Astrocyte of the spinal cord (primary cell): ENCODE data around the gene MAGEB16.

ENCODE experiments used
- DNase-seq: peaks from one replicate; pipeline ENCODE4 v3.0.0; 2011; ENCODE audit warnings: low read depth, low spot score
- H3K4me3 ChIP-seq: 2 replicates; pipeline ENCODE4 v1.5.1; 2011; ENCODE audit warnings: low read depth, mild to moderate bottlenecking, low read length, moderate library complexity
- in situ Hi-C: cut with HindIII; loops from 2 replicates; pipeline ENCODE4 v1.10.0; 2017; ENCODE audit warnings: low sequenced_read_pairs
- TF ChIP-seq, protein P1 (sequence below): IDR thresholded peaks from 2 replicates; pipeline ENCODE4 v1.5.1; 2012; ENCODE audit warnings: low read depth, mild to moderate bottlenecking, low read length, inconsistent platforms

The MAGEB16 gene

DNA sequence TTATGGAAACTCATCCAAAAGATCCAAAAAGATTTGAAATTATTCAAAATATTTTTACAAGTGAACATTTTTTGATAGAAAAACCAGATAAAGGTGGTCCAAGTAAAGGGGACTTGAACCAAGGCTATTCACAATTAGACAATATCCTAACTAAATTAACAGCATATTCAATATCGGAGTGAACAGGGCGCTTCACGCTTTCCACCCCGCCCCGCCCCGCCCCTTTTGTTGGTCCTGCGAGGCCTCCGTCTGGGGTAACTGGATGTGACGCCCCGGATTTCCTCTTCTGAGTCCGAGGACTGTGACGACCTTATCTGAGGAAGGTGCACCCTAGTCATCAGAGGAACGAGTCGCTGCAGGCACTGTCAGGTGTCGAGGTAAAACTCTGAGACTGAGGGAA is at the start of gene MAGEB16:
Gene MAGEB16 (plus strand): TSS at position 301 of the 400 bp plus-strand sequence. CDS start 3,855 bp downstream, outside the sequence.
- no peak within 1 kb of the TSS for H3K4me3 ChIP-seq
- no peak for DNase-seq
- in situ Hi-C loops: no loop called here
- TF ChIP-seq, protein P1, sequence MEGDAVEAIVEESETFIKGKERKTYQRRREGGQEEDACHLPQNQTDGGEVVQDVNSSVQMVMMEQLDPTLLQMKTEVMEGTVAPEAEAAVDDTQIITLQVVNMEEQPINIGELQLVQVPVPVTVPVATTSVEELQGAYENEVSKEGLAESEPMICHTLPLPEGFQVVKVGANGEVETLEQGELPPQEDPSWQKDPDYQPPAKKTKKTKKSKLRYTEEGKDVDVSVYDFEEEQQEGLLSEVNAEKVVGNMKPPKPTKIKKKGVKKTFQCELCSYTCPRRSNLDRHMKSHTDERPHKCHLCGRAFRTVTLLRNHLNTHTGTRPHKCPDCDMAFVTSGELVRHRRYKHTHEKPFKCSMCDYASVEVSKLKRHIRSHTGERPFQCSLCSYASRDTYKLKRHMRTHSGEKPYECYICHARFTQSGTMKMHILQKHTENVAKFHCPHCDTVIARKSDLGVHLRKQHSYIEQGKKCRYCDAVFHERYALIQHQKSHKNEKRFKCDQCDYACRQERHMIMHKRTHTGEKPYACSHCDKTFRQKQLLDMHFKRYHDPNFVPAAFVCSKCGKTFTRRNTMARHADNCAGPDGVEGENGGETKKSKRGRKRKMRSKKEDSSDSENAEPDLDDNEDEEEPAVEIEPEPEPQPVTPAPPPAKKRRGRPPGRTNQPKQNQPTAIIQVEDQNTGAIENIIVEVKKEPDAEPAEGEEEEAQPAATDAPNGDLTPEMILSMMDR: no peak

DNA sequence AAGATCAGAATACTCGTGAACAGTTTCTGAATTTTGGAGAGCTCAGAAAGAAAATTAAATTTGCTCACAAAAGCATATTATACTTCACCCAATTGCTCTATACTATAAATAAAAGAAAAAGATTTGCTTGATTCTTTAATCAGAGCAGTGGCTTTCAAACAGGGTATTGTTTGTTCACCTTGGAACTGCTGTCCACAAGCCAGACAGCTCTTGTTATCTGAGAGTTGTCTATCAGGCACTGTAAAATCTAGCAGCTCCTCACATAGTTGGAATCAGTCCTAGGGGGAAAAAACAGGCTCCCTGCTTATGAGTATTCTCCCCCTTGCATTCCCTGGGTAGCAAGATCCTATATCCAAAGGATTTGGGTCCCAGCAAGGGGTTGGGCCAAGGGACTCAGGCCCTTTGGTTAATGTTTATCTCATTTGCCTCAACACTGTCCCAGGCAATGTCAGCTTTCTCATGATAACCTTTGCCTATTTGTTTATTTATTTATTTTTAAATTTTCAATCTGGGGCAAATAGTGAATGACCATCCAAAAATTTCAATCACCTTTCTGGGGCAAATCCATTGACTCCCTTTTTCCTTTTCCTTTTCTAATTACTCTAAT is 24.1 kb upstream of the MAGEB16 start:
- TF ChIP-seq, protein P1: no peak
- in situ Hi-C loops: no loop called here
- H3K4me3 ChIP-seq: no peak overlapping the region
- DNase-seq: no peak

DNA sequence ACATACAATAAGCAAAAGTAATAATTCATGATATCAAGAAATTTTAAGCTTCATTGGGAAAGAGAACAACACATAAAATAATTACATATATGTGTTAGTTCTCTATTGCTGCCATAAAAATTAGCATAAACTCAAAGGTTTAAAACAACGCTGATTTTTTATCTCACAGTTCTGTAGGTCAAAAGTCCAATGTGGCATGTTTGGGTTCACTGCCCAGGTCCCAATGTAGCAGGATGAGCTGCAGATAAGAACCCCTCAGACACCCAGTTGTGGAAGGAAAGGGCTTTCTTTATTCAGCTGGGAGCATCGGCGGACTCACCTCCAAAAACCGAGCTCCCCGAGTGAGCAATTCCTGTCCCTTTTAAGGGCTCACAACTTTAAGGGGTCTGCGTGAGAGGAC is 13.1 kb upstream of the MAGEB16 start:
- in situ Hi-C loops: no loop called here
- no peak overlapping the region for H3K4me3 ChIP-seq
- TF ChIP-seq, protein P1: no peak
- DNase-seq: no peak

DNA sequence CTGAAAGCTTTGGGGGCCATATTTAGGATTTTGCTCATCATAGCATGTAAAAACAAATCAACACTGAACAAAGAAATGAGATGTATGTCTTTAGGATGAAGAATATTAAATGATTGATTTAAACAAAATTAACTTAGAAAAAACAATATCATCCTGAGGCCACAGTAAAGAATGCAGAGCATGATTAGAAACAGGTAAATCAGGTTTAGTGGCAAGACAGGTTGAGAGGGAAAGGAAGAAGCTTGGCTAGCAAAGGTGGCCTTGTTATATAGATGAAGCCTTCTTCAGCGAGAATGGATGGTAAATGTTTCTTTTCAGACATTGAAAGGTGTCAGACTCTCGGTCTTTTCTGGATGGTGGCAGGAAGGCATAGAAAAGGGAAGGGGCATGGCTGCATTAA is 11.9 kb upstream of the MAGEB16 start:
- TF ChIP-seq, protein P1: no peak
- in situ Hi-C loops: no loop called here
- DNase-seq: no peak
- H3K4me3 ChIP-seq: no peak overlapping the region

DNA sequence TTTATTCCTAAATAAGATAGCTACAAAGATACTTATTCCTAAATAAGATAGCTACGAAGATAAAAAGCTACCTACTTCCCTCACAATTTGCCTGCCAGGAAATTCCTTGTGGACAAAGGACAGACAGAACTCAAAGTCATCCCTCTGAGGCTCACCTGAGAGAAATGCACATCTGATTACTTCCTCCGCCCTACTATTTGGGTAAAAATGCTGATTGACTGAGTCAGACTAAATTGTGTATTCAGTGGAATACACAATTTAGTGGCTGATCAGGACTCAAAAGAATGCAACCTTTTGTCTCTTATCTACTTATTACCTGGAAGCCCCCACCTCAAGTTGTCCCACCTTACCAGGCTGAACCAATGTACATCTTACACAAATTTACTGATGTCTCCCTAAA is 10.3 kb upstream of the MAGEB16 start:
- no peak for DNase-seq
- in situ Hi-C loops: no loop called here
- no peak overlapping the region for H3K4me3 ChIP-seq
- TF ChIP-seq, protein P1: no peak

DNA sequence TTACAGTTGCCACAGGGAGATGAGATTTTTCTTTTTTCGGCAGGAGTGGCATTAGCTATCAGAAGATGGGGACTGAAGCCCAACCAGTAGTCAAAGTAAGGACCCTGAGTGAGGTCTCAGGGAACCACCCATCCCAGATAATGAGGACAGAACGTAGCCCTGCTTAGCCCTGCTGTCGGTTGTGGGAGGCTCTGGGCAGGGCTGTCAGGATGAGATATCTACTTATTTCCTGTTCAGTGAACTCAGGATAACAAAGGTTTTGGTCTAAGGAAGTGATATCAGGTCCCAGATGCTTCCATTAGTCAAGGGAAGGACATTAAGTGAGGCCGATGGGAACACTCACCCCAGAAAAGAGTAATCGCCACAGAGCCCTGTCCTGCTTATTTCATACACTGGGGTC is 2.3 kb downstream of the MAGEB16 start:
- in situ Hi-C loops: no loop called here
- DNase-seq: no peak
- TF ChIP-seq, protein P1: no peak
- no peak overlapping the region for H3K4me3 ChIP-seq

DNA sequence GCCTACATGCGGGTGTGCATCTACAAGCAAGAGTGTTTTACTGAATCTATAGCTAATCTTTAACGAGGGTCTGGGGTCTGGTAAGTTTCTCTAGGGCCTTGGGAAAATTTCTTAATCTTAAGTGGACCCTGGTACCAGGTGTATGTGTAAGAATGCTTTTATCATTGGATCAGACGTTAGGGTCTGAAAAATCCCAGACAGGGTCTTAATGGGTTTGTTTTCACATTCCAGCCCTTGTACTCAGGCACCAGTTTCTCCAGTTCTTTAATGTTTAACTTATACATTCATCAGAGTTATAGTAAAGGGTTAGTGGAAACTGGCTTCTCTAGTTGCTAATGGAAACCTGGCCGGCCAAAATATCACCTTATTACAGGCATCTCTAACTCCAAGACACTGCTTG is 11.6 kb downstream of the MAGEB16 start:
- DNase-seq: no peak
- in situ Hi-C loops: no loop called here
- H3K4me3 ChIP-seq: no peak overlapping the region
- TF ChIP-seq, protein P1: no peak
